Measurements from ENCODE around the gene ADGRA1.

Gene ADGRA1

DNA sequence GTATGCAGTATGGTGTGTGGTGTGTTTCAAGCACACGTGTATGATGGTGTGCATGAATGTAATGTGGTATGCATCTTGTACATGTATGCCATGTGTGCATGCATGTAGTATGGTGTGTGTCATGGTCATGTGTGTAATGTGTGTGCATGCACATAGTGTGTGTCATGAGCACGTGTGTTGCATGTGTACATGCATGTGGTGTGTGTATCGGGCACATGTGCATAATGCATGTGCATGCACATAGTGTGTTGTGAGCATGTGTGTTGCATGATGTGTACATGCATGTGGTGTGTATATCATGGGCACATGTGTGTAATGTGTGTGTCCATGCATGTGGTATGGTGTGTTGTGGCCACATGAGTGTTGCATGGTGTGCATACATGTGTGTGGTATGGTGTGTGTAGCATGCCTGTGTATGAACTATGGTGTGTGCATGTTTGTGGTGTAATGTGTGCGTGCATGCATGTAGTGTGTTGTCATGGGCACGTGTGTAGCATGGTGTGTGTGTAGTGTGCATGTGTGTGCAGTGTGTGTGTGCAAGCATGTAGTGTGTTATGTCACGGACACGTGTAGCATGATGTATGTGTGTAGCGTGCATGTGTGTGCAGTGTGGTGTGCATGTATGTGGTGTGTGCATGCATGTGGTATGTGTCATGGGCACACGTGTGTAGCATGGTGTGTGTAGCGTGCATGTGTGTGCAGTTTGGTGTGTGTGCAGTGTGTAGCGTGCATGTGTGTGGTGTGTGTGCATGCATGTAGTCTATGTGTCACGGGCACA lies 89.8 kb downstream of the ADGRA1 start:
- H3K9ac ChIP-seq (ENCODE audit: low read depth, low read length) = no peak overlapping the region
- H3K27ac ChIP-seq (ENCODE audit: low read depth, low read length) = no peak overlapping the region
- H3K4me1 ChIP-seq (ENCODE audit: control insufficient read depth, insufficient read depth, low read length) = no peaks in the 10 kb centered on the region
- no peak overlapping the region; the same call in 1 of the 2 replicates for H3K4me3 ChIP-seq (ENCODE audit: low read depth, low read length)
- H3K27me3 ChIP-seq (ENCODE audit: control insufficient read depth, insufficient read depth, low read length) = no peaks in the 10 kb centered on the region
- H3K9me3 ChIP-seq (ENCODE audit: control insufficient read depth, insufficient read depth, low read length) = peaks cover 9% of the 10 kb centered on the region
- no peaks in the 10 kb centered on the region for H3K36me3 ChIP-seq (ENCODE audit: control insufficient read depth, insufficient read depth, low read length)

DNA sequence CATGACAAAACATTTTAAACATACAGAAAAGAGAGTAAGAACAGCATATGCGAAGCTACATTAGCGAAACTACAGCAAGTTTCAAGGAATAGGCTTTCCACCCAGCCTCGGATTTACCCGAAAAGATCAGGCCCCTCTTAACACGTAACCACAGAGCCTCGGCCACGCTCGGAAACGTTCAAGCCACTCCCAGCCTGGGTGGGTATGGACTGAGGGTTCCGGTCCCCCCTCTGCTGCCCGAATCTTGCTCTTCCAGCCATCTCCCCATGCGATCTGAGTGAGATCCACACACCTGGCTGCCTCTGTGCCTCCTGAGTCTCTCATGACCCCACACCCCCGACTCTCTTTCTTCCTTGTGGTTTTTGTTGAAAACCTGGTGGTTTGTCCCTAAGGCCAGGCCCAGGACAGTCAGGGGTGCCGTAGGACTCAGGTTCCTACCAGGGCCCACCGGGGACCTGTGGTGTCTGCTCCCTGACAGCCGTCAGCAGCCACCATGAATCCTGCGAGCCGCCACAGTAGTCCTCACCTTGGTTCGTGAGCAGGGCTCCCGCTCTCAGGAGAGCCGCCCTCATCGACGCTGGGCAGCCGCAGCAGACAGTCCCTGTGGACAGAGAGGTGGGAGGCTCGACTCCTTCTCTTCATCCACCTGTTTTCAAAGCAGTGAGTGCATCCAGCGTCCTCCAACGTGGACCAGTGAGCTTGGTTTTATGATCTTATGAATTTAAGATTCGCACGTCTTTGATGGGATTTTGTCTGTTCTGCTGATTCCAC lies 90.8 kb downstream of the ADGRA1 start:
- Histone ChIP-seq H3K27ac (ENCODE audit: low read depth, low read length) (no peak overlapping the region), H3K9me3 (ENCODE audit: control insufficient read depth, insufficient read depth, low read length) (peaks cover 9% of the 10 kb centered on the region), H3K36me3 (ENCODE audit: control insufficient read depth, insufficient read depth, low read length) (no peaks in the 10 kb centered on the region), H3K4me3 (ENCODE audit: low read depth, low read length) (no peak overlapping the region), H3K4me1 (ENCODE audit: control insufficient read depth, insufficient read depth, low read length) (no peaks in the 10 kb centered on the region), H3K27me3 (ENCODE audit: control insufficient read depth, insufficient read depth, low read length) (no peaks in the 10 kb centered on the region), H3K9ac (ENCODE audit: low read depth, low read length) (no peak overlapping the region)

DNA sequence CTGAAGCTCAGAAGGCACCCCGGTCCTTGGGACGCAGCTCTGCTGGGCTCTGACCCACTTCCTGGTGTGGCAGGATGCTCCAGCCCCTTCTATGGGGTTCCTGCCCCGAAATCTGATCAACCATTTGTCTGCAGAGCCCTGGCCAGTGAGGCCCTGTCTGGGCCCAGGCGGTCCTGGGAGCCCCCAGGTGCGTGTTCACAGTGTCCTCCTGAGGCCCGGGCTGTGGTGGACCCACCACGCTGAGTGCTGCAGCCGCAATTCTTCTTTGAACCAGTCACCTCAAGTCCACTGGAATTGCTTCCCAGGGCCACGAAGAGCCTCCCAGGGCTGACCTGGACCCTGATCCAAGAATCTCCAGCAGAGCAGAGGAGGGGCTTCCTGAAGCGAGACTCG lies 91.4 kb downstream of the ADGRA1 start:
- Histone ChIP-seq H3K27me3 (ENCODE audit: control insufficient read depth, insufficient read depth, low read length) (no peaks in the 10 kb centered on the region), H3K36me3 (ENCODE audit: control insufficient read depth, insufficient read depth, low read length) (peaks cover 2% of the 10 kb centered on the region; the same call in 1 of the 2 replicates), H3K4me3 (ENCODE audit: low read depth, low read length) (no peak overlapping the region), H3K9me3 (ENCODE audit: control insufficient read depth, insufficient read depth, low read length) (peaks cover 9% of the 10 kb centered on the region), H3K4me1 (ENCODE audit: control insufficient read depth, insufficient read depth, low read length) (no peaks in the 10 kb centered on the region), H3K27ac (ENCODE audit: low read depth, low read length) (no peak overlapping the region), H3K9ac (ENCODE audit: low read depth, low read length) (no peak overlapping the region)

DNA sequence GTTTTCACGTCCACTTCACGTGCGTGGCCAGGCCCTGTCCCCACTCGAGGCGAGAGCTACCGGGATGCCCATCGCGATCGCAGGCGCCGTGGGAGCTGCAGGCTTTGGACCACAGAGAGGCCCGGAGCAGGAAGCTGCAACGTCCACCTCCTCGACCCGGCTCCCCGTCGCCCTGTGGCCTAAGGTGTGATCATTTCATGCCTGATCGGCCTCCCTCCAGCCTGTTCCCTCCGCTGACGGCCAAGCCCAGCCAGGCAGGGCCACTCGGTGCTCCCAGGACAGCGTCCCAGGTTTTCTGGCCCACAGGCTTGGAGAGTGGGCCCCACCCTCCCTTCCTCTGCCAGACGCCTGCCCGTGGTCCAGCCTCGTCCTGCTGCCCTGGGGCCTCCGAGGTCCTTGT lies 91.9 kb downstream of the ADGRA1 start:
- Histone ChIP-seq H3K36me3 (ENCODE audit: control insufficient read depth, insufficient read depth, low read length) (peaks cover 7% of the 10 kb centered on the region; the same call in 1 of the 2 replicates), H3K27ac (ENCODE audit: low read depth, low read length) (no peak overlapping the region), H3K9me3 (ENCODE audit: control insufficient read depth, insufficient read depth, low read length) (peaks cover 9% of the 10 kb centered on the region), H3K4me3 (ENCODE audit: low read depth, low read length) (no peak overlapping the region), H3K4me1 (ENCODE audit: control insufficient read depth, insufficient read depth, low read length) (no peaks in the 10 kb centered on the region), H3K9ac (ENCODE audit: low read depth, low read length) (no peak overlapping the region), H3K27me3 (ENCODE audit: control insufficient read depth, insufficient read depth, low read length) (no peaks in the 10 kb centered on the region)

DNA sequence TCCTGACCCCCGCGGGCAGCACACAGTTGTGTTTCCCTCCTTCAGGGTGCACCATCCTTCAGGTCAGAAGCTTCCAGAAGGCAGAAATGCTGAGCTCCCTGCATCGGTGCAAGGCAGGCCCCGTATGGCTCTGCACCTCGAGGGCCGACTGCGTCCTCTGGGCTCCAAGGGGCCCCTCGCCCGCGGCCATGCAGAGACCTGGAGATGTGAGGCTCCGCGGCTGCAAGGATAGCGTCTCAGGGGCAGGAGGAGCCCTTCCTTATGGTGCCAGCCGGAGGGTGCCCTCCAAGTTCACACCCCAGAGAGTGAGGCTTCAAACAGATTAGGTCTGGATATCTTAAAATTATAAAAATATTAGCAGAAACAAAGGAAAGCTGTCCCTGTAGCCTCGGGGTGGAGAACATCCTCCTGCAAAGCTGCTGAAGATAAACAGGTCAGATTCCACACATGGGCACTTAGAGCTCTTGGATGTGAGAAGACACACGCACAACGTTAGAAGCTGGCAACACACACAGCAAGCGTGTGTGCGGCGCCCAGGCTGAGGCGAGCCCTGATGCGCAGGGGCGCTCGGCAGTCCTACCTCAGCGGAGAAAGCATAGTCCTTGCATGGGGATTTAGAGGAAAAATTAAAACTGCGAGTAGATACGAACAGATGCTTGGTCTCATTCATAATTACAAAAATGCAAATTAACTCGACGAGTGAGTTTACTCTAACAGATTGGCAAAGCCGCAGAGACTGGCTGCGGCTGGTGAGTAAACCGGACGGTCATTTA lies 92.7 kb downstream of the ADGRA1 start:
- H3K27ac ChIP-seq (ENCODE audit: low read depth, low read length) = no peak overlapping the region

DNA sequence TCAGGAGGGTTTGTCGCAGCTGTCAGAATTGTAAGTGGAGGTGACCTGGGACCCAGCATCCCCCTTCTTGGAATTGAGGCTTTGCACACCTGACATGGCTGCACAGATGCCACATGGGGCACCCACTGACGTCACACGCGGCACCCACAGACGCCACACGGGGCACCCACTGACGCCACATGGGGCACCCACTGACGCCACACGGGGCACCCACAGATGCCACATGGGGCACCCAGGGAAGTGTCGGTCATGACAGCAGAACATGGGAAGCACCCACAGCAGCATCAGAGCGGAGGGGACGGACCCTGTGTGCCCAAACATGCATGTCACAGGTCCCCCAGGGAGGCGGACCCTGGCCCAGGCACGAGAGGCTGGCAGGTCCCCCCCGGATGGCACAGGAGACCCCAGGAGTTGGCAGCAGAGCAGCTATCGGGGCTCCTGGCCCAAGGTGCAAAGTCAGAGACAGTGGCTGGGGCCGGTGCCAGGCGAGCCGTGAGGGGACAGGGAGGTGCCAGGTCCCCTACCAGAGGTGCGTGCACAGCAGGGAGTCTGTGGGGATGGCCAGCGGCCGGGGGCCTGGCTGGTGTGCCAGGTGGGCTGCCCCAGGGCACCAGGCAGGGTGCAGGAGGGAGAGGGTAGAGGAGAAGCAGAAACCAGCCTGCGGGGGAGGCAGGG lies 93.4 kb downstream of the ADGRA1 start:
- no peak overlapping the region for H3K9ac ChIP-seq (ENCODE audit: low read depth, low read length)
- H3K9me3 ChIP-seq (ENCODE audit: control insufficient read depth, insufficient read depth, low read length) = peaks cover 9% of the 10 kb centered on the region
- no peaks in the 10 kb centered on the region for H3K4me1 ChIP-seq (ENCODE audit: control insufficient read depth, insufficient read depth, low read length)
- H3K36me3 ChIP-seq (ENCODE audit: control insufficient read depth, insufficient read depth, low read length) = peaks cover 7% of the 10 kb centered on the region; the same call in 1 of the 2 replicates
- H3K4me3 ChIP-seq (ENCODE audit: low read depth, low read length) = no peak overlapping the region
- no peaks in the 10 kb centered on the region for H3K27me3 ChIP-seq (ENCODE audit: control insufficient read depth, insufficient read depth, low read length)
- no peak overlapping the region for H3K27ac ChIP-seq (ENCODE audit: low read depth, low read length)

More for the DNA sequence above, 92.7 kb downstream of the ADGRA1 start:
- no peak overlapping the region for H3K9ac ChIP-seq (ENCODE audit: low read depth, low read length)
- peaks cover 9% of the 10 kb centered on the region for H3K9me3 ChIP-seq (ENCODE audit: control insufficient read depth, insufficient read depth, low read length)
- no peak overlapping the region for H3K4me3 ChIP-seq (ENCODE audit: low read depth, low read length)
- H3K4me1 ChIP-seq (ENCODE audit: control insufficient read depth, insufficient read depth, low read length) = no peaks in the 10 kb centered on the region
- no peaks in the 10 kb centered on the region for H3K27me3 ChIP-seq (ENCODE audit: control insufficient read depth, insufficient read depth, low read length)
- peaks cover 7% of the 10 kb centered on the region; the same call in 1 of the 2 replicates for H3K36me3 ChIP-seq (ENCODE audit: control insufficient read depth, insufficient read depth, low read length)
